Muscle of back (tissue), 11 donors: ENCODE measurements around the gene KLF4. TPM values are rescaled to one million over a fixed set of nuclear protein-coding genes. Genes with fewer than 3 reads are reported as not detected.

Experiments used
- DNase-seq, 3 donors: peaks; one replicate each; pipeline versions ENCODE4 v3.0.0 to v3.0.0-alpha.2; 2013
- polyA plus RNA-seq, 10 donors: library from polyadenylated mRNA; unstranded; fragments of 120-200 nt; gene quantifications; one replicate each; pipeline ENCODE4 v1.2.1, GENCODE V29; 2013; ENCODE audit not compliant: insufficient read length in 10 of 10

Gene KLF4
- polyA plus RNA-seq, 10 donors = 23.6 to 68.8 (median 42.4) TPM

DNA sequence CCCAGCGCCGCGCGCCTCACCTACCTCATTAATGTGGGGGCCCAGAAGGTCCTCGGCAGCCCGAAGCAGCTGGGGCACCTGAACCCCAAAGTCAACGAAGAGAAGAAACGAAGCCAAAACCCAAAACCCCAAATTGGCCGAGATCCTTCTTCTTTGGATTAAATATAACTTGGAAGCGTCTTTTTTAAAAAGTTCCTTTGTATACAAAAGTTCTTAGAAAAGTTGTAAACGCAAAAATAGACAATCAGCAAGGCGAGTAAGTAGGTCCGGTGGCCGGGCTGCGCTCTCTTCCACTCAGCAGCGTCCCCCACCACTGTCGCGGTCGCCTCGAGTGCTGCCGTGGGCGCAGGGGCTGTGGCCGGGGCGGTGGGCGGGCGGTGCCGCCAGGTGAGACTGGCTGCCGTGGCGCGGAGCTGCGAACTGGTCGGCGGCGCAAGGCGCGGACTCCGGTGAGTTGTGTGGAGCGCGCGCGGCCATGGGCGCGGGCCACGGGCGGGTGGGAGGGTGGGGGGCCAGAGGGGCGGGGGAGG is 360 bp downstream of the KLF4 start:
- peak in 2 of 3 donors; percentile 46 to 90 for DNase-seq

DNA sequence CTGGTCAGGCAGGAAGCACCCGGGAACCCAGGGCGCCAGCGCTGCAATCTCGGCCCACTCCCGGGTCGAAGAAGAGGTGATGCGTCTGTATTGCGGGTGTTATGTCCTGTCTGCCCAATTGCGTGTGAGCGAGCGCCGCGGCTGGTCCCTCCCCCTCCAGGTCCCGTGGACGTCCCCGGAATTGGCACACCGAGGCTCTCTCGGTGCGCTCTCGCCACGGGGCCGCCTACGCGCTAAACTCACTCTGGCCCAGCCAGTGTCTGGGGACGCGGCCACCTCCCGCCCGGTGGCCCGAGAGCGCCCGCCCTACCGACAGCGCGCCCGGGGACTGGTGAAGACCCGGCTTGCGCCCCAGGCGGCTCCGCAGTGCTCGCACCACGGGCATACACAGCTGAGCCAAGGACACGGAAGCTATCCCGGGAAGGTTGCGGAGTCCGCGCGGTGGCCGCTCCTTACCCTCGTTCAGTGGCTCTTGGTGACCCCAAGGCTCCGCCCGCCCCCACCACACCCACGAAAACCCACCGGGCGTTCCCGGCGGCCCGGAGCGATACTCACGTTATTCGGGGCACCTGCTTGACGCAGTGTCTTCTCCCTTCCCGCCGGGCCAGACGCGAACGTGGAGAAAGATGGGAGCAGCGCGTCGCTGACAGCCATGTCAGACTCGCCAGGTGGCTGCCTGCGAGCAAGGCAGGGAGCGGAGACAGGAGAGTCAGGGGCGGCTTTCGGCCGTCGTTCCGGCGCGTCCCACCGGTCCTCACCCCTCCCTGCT is 1.0 kb downstream of the KLF4 start:
- peak in 2 of 3 donors; percentile 72 to 91 for DNase-seq

DNA sequence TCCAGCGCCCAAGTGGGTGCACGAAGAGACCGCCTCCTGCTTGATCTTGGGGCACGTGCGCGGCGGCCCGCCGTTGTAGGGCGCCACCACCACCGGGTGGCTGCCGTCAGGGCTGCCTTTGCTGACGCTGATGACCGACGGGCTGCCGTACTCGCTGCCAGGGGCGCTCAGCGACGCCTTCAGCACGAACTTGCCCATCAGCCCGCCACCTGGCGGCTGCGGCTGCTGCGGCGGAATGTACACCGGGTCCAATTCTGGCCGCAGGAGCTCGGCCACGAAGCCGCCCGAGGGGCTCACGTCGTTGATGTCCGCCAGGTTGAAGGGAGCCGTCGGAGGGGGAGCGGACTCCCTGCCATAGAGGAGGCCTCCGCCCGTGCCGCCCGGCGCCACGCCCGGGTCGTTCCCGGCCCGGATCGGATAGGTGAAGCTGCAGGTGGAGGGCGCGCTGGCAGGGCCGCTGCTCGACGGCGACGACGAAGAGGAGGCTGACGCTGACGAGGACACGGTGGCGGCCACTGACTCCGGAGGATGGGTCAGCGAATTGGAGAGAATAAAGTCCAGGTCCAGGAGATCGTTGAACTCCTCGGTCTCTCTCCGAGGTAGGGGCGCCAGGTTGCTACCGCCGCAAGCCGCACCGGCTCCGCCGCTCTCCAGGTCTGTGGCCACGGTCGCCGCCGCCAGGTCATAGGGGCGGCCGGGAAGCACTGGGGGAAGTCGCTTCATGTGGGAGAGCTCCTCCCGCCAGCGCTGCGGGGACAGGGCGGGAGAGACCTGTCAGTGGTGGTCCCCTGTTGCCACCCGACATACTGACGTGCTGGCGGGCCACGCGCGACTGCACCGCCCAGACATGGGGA is 1.8 kb downstream of the KLF4 start:
- peak in 2 of 3 donors; percentile 71 to 90 for DNase-seq

DNA sequence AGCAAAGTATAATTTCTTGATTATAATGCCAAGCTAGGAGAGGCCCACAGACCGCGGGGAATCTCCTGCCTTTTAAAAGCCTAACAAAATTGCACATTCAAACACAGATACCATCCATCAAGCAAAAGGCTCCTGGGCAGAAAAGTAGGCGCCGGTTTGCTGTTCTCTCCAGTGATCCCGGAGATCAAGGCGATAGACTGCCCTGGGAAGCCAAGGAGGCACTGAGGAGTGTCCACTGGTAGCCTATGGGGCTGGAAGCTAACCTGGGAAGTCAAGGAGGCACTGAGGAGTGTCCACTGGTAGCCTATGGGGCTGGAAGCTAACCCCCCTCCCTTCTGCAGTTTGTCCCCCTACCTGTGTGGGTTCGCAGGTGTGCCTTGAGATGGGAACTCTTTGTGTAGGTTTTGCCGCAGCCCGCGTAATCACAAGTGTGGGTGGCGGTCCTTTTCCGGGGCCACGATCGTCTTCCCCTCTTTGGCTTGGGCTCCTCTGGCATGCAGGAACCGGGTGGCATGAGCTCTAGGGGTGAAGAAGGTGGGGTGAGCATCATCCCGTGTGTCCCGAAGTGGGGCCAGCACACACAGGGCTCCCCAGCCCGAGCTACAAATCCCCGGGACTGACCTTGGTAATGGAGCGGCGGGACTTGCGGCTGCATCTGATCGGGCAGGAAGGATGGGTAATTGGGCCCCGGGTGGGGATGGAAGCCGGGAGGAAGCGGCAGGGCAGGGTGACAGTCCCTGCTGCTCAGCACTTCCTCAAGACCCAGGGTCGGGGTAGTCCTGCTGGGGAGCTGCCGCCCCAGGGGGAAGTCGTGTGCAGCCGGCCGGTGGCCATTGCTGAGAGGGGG is 2.7 kb downstream of the KLF4 start:
- peak in 1 of 3 donors; percentile 40 for DNase-seq

DNA sequence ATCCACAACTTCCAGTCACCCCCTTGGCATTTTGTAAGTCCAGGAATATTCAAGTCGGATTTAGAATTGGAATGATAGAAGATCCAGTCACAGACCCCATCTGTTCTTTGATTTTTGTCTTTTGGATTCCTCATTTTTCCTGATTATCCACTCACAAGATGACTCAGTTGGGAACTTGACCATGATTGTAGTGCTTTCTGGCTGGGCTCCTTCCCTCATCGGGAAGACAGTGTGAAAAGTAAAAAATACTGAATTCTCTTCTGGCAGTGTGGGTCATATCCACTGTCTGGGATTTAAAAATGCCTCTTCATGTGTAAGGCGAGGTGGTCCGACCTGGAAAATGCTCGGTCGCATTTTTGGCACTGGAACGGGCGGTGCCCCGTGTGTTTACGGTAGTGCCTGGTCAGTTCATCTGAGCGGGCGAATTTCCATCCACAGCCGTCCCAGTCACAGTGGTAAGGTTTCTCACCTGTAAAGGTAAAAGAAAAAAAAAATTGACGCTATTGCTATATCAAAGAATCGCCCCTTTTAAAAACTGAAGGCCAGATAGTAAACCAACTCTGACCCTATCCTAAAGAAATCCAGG is 4.0 kb downstream of the KLF4 start:
- peak in 1 of 3 donors; percentile 31 for DNase-seq

DNA sequence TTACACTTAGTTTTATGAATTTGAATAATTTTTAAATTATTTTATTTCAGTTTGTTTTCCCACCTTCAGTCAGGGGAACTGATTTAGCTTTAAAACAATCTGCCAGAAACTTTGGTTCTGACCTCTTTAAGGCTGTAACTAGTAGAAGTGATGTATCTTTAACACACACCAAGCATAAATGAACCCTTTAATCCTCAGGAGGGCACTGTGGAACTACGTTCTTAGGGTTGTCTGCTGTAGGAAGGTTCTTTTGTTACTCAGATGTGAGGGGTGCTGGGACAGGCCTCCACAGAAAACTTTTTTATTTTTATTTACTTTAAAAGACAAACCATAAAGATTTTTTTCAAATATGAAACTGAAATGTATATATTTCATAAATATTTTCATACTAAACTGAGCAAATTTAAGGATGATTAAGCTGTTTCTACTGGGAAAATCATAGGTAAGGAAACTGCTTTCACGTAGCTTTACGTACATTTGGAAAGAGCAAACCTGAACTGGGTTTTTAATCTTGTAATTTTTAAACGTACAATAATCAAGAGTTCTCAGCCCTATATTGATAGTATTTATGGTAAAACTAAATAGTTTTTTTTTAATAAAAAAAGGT is 5.3 kb downstream of the KLF4 start:
- DNase-seq = peak; percentile 77 to 89 (median 78)

DNA sequence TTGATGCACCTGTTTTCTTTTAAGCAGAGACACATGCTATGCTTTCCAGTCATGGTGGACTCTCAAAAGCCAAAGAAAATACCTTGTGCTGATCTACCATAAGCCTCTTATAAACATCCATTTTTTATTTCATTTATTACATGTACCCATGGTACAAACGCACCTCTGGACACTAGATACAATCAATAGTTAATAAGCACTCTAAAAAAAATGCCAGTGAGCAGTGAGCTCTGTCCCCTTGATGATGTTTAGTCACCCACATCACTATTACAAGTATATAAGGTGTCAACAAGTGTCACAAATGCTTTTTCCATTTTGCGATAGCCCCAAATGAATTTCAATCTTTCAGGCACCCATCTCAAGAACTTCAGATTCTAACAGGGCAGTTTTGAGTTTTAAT is 5.9 kb downstream of the KLF4 start:
- DNase-seq = peak in 1 of 3 donors; percentile 15

DNA sequence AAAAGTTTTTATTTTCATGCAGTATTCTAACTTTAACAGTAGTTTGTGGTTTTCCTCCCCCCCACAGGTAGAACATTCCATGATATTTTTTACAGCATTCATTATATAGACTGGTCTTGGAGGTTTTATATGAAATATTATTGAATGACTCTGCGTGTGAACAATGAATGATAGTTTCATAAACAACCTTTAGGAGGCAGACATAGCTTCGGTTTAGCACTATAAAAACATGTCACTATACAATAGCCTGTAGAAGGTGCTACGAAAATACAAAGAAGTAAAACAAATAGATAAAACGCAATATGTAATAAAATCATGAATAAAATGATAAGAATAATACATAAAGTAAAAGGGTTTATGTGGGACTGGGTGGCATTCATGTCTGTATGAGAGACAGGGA is 8.5 kb downstream of the KLF4 start:
- peak in 1 of 3 donors; percentile 52 for DNase-seq

DNA sequence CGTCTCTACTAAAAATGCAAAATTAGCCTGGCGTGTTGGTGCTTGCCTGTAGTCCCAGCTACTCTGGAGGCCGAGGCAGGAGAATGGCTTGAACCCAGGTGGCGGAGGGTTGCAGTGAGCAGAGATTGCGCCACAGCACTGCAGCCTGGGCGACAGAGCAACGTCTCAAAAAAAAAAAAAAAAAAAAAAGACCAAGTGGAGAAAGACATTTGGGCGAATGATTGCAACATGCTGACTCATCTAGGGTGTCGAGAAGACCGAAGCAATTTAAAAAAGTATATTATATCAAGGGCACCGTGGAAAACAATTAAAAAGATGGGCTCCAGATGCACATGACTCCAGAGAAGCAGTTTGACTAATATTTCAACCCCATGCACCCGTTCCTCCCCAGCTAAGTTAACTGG is 9.2 kb downstream of the KLF4 start:
- DNase-seq = peak in 1 of 3 donors; percentile 40

DNA sequence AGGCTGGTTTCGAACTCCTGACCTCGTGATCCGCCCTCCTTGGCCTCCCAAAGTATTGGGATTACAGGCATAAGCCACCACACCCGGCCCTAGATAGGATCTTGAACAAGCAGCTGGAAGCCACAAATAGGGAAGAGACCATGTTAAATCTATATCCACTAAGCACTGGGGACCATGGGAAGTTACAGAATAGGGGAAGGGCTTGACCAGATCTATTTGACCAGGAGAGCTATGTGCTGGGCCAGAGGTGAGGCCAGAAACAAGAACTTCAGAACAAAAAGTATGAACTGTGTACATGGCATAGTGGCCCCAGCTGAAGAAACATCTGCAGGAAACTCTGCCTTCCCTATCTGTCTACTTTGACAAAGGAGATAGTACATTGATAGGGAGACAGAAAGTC is 10.8 kb downstream of the KLF4 start:
- no peak for DNase-seq

DNA sequence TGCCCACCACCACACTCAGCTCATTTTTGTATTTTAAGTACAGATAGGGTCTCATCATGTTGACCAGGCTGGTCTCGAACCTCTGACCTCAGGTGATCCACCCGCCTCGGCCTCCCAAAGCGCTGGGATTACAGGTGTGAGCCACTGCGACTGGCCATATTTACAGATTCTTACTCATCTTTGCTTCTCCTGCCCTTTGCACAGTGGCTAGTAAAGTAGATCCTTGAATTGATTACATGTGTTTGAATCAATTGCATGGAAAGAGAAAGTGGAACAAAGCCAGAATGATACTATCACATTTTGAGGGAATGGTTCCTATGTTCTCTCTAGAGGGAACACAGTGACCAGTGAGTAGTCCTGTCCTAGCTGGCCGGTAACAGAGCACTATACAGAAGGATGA is 15.4 kb downstream of the KLF4 start:
- no peak for DNase-seq

DNA sequence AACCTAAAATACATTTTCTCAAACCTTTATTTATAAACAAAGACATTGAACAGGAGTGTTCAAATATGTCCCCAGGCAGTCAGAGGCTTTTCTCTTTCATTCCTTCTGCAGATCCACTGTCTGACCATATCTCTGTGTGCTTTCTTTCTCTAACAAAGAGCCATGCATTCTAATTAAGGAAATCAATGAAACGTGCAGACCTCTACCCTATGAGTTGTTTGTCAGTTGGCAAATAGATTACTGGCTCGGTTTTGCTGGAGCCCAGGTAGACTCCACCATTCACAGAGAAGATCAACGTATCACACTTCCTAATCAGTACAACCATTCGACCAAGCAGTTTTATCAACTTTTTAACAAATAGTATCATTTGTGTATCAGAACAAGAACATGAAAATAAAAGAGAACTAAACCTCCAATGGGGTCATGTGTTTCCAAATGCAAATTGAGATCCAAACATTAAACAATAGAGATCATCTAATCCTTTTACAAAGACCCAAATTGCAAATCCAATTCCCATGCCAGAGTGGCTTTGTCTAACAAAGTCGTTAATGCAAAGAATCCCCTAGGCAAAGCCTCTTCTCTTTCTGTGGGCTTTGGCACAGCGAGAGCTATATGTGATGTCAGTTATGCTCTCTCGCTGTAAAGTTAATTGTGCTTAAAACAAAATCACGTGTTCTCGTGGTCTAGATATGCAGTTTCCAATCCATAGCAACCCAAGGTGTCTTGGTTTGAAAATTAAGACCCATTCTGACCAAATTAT is 16.8 kb downstream of the KLF4 start:
- DNase-seq = no peak

DNA sequence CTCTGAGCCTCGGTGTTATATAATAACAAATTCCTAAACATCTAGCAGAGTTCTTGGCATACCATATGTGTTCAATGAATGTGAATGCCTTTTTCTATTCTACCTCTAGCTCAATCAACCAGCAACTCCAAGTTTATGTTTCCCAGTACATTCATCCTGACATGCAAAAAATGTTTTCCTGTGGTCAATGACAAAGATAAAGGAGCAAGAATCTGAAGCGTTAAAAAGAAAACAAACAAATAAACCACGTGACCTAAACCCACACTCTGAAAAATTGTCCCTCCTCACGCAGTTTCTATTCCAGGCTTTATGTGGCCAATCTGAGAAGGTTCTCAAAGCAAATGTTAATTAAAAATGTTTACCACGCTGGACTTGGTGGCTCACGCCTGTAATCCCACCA is 18.0 kb downstream of the KLF4 start:
- DNase-seq = no peak

DNA sequence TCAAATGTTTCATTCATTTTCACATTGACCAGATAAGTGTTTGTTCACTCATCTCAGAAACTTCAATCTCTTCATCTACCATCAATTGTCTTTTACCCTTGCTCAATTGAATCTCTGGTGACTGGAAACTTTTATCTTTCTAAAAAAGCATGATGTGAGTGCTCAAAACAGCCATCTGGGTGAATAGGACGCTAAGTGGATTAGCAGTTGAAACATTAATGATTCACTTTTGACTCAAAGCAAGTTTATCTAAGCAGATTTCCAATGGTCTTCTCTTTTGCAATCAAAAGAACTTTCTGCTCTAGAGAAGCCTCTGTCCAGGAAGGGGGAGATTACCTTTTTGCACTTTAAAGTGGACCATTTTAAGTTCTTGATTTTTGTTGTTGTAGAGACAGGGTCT is 22.2 kb downstream of the KLF4 start:
- no peak for DNase-seq

DNA sequence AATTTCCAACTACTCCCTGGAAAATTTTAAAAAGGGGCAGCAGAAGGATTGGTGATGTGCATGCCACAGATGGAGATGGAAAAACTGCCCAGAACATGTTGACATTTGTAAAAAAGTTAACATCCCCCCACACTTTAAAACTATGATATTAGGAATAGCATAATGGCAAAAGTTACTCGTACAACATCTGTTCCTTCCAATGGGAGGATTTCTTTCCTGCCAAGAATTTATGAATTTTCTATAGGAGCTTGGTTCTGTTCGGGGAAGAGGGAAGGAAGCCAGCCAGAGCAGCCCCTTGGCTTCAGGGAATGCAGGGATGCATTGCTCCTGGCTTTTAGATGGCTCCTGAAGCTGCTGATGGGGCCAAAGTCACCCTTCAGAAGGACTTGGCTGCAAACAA is 22.7 kb downstream of the KLF4 start:
- peak in 1 of 3 donors; percentile 61 for DNase-seq

DNA sequence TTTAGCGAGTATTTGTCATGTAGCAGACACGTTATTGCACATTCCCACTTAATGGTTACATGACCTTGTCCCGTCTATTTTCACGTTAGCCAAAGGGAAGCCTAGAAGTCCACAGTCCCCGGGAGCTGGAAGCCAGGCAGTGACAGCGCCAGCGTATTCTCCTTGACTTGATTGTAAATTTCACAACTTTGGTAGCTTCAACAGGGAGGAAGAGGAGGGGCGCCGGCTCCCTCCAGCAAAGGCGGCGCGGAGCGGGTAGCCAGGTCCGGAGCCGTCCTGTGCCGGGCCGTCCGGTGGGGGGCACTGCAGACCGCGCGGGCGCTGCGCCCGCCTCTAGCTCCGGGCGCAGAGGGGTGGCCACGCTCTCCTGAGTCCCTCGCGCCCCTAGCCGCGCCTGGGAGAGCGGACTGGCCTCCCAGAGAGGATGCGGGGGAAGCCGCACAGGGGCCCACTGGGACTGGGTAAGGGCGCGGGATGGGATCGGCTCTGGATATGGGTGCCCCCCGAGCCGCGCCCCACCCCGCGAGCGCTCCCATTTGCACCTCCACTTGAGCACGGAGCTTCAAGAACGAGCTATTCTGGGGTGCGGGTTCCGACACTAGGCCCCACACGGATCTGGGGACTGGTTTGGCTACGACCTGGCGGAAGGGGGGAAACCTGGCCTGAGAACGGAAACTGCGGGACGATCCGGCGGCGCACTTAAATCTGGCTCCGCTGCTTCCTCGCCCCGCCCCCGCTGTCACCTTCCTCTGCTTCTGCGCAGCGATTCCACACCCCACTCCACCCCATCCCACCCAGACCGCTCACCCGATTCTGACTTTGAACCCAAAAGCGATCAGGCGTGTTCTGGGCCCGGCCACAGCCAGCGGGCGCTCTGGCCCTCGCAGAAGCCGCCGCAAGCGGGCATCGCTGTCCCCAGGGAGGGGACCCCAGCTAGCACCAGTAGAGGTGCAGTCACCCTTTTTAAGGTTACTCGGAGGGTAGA is 23.8 kb downstream of the KLF4 start:
- peak; percentile 36 to 88 (median 68) for DNase-seq

DNA sequence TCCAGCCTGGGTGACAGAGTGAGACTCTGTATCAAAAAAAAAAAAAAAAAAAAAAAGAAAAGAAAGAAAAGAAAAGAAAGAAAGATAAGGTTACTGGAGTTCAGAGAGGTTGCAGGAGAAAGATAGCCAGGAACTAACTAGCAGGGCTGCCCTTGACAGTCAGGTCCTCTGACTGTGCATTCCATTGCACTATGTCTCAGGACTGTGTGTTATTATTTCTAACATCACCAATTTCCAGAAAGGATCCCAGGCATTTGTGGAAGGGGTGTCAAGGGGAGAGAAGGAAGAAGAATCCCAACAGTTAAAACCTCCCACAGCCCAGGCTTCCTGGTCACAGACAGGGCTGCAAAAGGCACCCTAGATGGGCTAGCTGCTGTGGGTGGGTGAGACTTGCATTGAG is 25.1 kb downstream of the KLF4 start:
- DNase-seq = no peak

DNA sequence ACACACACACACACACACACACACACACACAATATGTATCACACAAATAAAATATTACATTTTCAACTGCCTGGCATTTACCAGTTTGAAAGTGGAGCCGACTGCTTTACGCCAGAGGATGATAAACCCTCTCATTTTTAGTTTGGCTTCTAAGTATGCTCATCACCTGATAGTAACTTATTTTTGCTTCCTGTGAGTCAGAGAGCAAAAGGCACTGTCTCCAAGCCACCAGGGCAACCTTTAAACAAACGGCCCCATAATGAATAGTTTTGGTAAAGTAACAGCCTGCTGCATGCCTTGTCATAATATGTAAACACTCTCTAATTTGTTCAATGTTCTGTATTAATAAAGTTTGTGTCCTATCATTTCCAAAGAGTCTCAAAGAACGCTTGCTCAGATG is 26.9 kb downstream of the KLF4 start:
- DNase-seq = no peak
